Eye (tissue), 1 donor: Measurements from ENCODE around the gene ACAP1.
"Not testable (repeated sequence)": the region's sequence is repeated elsewhere in the genome, so short reads cannot be mapped to it uniquely, and the experiment has no call there.

ENCODE experiments used
- DNase-seq: peaks from one replicate; pipeline ENCODE4 v3.0.0-alpha.2; 2015

Gene ACAP1

DNA sequence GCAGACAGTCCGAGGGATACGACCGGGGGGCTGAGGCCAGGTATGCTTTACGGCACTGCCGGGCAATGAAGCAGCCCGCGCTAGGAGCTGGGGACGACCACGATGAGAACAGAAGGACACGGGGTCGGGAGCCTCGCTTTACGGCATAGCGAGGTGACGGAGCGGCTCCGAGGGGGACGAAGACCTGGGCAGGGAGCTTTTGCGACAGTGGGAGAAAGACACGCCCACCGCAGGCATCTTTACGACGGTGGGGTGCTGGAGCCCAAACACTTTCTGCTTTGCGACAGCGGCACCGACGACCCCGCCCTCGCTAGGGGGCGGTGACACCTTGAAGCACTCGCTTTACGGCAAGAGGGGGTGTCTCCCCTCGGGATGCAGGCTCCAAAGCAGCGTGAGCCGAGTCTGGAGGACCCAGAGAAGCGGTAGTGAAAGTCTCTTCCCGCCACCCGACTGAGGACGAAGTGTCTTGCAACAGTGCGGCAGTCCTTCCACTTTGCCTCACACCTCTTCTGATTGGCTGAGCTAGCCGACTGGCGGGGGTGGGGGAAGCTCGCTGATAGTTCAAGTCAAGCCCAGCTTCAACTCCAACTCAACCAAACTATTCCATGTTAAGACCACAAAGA, 6.8 kb upstream of the ACAP1 start:
- DNase-seq: peak; percentile 99

DNA sequence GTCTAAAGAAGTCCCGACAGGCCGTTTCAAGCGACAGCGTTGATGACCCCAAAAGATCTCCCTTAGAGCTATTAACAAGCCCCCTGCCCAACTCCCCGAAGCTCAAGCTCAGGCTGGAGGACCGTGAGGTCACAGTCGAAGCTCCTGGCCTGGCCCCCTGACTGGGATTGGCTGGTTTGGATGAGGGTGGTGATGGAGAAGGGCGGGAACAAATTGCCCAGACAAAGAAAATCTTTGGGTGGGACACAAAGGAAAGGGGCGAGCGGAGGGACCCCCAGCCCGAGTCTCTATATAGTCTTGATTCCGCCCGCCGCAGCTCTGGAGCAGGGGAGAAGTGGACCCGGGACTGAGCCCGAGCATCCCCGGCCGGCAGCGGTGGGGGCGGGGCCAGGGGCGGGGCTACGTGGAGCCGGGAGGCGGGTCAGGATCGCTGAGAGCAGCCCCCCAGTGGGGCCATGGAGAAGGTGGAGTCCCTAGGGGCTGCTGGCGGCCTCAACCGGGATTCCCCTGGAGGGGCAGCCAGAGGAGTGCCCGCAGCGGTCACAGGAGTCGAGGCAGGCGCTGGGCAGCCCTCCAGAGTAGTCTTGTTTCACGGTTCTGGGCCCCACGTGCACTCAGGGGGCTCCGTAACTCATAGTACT, 6.2 kb upstream of the ACAP1 start:
- peak; percentile 97 for DNase-seq

DNA sequence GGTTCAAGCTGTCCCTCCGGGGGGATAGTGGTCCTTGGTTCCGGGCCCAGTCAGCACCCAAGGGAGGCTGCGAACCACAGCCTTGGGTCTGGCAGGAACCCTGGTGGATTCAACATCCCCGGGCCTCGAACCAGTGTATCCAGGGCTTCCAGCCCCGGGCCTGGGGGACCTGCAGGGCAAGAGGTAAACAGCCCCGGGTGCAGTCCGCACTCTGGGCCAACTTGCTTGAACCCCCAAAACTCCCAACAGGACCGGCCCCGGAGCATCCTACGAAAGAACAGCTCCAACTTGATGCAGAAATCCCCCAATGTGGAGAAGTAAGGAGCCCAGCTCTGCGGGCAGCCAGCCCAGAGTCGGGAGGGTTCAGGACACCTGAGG, 5.7 kb upstream of the ACAP1 start:
- DNase-seq: no peak

DNA sequence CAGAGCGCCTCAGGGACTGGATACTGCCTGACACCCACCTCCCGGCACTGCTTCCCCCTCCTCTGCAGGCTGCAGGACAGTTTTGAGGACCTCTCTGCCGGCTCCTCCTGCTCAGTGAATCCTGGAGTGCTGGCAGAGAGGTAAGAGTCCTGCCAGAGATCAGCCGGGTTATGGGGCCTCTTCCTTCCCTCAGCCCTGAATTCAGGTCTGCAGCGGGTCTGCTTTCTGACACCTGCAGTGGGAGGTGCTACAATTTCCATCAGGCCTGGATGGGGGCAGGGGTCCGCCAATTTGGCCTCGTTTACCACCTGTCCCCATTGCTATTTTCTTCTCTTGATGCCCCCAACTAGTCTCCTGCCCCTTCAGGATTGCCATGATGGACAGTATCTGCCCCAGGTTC, 4.2 kb upstream of the ACAP1 start:
- DNase-seq: no peak

DNA sequence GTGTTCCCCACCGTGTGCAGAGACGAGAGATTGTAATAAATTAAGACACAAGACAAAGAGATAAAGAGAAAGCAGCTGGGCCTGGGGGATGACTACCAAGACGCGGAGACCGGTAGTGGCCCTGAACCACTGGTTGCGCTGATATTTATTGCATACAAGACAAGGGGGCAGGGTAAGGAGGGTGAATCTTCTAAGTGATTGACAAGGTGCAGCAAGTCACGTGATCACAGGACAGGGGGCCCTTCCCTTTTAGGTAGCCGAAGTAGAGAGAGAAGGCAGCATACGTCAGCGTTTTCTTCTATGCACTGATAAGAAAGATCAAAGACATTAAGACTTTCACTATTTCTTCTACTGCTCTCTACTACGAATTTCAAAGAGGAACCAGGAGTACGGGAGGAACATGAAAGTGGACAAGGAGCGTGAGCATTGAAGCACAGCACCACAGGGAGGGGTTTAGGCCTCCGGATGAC, 3.7 kb upstream of the ACAP1 start:
- not testable (repeated sequence) for DNase-seq

DNA sequence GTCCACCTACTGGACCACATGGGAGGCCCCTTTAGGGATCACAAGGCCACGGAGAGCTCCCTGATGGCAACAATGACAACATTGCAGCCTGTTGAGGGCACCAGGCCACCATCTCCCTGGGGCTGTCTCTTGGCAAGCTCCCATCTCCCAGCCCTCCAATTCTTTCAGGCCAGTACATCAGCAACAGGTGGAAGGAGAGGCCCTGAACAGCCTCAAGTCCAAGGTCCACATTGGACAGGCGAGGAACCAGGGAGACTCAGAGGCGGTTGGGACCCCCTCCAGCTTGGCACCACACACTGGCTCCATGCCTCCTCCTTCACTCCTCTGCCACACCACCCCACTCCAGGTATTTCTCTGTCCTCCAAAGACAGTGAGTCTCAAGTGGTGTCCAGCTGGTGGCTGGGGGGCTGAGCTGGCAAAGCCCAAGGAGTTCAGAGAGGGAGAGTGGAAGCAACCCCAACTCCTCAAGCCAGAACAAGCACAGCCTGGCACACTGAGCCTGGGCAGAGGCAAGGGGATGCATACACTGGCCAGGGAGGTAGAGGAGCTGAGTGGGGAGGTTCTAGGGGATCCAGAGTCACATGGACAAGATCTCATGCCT, 1.3 kb upstream of the ACAP1 start:
- no peak for DNase-seq

DNA sequence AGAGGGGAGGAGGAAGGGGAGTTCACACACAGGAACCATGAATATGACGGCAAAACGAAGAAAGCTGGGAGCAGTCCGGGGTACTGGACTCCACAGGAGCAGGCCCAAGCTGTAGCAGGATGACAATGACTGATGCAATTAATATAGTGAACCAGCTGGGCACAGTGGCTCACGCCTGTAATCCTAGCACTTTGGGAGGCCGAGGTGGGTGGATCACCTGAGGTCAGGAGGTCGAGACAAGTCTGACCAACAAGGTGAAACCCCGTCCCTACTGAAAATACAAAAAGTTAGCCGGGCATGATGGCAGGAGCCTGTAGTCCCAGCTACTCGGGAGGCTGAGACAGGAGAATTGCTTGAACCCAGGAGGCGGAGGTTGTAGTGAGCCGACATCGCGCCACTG, 564 bp upstream of the ACAP1 start:
- DNase-seq: not testable (repeated sequence)

DNA sequence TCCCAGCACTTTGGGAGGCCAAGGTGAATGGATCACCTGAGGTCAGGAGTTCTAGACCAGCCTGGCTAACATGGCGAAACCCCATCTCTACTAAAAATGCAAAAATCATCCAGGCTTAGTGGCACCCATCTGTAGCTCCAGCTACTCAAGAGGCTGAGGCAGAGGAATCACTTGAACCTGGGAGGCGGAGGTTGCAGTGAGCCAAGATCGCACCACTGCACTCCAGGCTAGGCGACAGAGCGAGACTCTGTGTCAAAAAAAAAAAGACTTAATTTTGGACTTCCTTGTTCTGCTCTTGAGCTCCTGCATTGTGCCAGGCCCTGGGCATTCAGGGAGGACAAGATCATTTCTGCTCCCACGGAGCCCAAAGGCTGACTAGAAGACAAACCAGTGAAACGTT, 1.3 kb downstream of the ACAP1 start:
- not testable (repeated sequence) for DNase-seq

DNA sequence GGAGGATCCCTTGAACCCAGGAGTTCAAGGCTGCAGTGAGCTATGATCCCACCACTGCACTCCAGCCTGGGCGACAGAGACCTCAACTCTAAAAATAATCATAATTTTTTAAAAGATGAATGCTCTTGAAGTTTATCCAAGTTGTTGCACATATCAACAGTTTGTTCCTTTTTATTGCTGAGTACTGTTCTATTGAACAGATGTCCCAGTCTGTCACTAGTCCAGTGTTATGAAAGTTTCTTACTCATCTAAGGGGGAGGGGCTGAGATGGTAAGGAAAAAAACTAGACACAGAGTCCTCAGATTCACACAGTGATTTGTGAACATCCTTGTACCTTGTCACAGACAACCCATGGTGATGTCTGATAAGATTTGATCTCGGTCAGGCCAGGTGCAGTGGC, 3.9 kb downstream of the ACAP1 start:
- no peak for DNase-seq

DNA sequence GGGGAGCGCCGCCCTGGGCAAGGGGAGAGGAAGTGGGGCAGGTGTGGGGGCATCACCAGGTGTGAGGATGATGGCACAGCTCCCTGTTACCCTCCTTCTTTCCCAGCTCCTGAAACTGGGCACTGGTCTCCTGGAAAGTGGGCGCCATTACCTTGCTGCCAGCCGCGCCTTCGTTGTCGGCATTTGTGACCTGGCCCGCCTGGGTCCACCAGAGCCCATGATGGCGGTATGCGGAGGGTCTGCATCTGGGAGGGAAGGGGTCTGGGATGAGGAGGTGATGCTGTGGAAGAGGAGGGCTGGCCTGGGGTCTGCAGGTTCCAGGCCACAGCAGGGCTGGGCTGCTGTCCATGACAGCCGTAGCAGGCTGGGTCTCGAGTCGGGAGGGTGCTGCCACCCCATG, 5.5 kb downstream of the ACAP1 start:
- no peak for DNase-seq

DNA sequence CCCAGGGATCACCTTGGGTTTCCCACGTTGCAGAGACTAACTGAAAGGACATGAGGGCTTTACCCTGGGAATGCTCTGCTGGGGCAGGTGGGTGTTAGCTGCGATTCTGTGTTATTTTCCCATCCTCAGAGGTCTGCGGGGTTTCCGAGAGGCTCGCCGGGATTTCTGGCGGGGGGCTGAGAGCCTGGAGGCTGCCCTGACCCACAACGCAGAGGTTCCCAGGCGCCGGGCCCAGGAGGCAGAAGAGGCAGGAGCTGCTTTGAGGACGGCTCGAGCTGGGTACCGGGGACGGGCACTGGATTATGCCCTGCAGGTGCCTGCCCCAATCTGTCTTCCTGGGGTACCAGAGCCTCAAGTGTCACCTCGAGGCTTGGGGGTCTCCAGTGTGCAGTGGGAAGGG, 6.9 kb downstream of the ACAP1 start:
- no peak for DNase-seq

DNA sequence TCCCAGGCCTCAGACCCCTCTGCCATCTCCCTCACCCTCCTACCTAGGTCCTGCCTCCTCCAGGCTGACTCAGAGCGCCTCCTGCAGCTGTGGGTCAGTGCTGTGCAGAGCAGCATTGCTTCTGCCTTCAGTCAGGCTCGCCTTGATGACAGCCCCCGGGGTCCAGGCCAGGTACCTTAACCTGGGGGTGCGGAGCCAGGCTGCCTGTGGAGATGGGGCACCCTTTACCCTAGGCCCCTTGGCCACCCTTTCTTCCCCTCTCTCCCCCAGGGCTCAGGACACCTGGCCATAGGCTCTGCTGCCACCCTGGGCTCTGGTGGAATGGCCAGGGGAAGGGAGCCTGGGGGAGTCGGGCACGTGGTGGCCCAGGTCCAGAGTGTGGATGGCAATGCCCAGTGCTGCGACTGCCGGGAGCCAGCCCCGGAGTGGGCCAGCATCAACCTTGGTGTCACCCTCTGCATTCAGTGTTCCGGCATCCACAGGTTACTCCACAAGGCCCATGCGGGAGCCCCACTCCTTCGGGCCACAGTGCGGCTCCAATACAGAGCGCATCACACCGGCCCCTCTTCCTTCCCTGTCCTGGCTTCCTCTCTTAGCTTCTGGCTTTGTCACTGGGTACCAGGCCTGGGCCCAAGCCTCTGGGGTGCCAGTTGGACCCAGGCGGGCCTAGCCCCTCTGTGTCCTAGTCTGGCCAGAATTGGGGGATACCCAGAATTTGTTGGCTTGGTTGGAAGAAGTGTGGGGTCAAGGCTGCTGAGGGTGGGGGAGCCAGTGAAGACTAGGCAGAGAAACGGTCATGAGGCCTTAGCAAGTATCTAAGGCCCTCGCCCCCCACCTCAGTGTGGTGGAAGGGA, 10.7 kb downstream of the ACAP1 start:
- DNase-seq: no peak

DNA sequence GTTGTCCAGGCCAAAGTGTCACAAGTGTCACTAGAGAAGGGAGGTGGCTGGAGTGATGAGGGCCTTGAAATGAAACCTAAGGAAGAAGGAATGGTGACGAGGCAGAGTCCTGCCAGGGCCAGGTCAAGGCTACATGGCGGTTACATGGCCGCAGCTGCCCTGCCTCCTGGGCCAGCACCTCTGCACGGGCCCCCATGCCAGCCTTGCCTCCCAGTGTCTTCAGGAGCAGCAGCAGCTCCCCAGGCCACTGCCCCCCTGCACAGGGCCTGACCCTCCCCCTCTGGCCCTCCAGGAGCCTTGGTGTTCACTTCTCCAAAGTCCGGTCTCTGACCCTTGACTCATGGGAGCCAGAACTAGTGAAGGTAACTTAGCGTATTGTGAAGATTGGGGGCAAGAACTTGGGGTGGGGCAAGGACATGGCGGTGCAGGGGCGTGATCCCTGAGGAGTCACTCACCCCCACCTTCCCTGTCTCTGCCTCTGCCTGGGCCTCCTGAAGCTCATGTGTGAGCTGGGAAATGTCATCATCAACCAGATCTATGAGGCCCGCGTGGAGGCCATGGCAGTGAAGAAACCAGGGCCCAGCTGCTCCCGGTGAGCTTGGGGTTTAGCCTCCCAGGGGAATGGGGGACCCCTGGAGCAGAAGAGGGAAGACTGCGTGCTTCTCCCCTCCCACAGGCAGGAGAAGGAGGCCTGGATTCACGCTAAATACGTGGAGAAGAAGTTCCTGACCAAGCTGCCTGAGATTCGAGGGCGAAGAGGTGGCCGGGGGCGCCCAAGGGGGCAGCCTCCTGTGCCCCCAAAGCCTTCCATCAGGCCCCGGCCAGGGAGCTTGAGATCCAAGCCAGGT, 11.5 kb downstream of the ACAP1 start:
- no peak for DNase-seq

DNA sequence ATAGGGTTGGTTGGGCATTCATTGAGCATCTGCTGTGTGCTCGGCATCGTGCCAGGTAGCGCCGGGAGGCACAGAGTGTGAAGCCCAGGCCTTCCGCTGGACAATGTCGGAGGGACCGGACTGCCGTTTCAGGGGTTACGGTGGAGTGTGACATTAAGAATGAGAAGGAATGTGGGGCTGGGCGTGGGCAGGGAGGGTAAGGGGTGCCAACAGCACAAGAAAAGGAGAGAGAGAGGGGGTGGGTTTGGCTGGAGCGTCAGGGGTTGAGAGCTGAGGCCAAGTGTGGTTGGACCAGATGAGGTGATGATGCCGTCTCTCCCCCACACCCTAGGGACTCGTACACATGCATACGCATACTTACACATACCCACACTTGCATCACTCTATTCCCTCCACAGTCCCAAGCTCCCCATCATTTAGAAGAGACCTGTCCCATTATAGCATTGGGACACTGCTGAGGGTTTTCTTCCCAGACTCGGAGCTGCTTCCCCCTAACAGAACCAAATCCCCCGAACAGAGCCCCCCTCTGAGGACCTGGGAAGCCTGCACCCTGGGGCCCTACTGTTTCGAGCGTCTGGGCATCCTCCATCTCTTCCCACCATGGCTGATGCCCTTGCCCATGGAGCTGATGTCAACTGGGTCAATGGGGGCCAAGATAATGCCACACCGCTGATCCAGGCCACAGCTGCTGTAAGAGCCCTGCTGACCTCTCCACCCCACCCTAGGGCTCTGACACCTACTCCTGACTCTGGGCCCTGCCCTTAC, 12.3 kb downstream of the ACAP1 start:
- no peak for DNase-seq

DNA sequence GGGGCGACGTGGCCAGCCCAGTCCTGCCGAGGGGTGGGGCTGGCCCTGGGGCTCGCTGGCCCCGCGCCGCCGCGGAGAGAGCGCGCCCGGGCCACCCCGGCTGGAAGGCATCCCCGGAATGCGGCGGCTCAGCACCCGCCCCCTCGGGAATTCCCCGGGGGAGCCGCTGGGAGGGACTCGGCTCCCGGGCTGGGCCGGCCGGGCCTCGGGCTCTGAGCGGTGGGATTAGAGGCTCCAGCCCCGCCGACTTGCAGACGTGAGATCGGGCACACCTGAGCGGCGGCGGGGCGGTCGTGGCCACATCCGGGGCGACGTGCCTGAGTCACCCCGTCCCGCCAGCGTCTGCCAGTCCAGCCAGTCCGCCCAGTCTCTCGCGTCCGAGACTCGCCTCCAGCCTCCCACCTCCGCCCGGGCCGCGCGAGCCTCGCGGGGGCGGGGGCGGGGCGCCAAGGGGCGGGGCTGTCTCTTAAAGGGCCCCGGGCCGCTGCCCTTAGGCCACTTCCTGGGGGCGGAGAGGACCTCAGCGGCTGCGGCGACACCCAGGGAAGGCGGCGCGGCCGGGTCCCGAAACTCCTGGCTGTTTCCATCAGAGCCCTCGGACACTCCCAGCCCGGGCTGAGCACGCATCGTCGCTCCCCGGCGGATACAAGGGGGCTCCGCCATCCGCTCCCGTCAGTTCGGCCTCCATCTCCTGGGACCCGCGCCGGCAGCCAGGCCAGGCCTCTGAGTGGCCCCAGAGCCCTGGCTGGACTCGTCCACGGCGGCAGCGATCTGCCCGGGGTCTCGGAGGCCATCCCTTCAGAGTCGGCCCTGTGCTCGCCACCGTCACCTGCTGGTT, 15.6 kb downstream of the ACAP1 start, which contains the start of gene KCTD11:
KCTD11 (plus strand) TSS at position 498 of the 838 bp plus-strand sequence.
- DNase-seq: peak; percentile 94

DNA sequence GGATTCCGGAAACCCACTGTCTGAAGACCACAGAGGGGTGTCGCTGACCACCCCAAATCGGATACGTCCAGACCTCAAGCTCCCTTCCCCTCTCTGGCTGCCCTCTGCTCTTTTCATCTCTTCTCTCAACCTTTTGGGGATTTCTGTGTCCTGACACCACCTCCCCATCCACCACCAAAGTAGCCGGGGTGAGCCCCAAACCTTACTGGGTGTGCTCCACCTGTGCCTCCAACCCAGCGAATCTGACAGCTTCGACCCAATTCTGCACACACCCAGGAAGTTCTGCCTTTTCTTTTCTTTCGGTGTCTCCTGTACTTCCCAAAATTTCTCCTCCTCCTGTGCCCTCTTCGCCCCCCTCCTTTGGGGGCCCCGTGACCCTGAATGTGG, 16.2 kb downstream of the ACAP1 start:
- no peak for DNase-seq

DNA sequence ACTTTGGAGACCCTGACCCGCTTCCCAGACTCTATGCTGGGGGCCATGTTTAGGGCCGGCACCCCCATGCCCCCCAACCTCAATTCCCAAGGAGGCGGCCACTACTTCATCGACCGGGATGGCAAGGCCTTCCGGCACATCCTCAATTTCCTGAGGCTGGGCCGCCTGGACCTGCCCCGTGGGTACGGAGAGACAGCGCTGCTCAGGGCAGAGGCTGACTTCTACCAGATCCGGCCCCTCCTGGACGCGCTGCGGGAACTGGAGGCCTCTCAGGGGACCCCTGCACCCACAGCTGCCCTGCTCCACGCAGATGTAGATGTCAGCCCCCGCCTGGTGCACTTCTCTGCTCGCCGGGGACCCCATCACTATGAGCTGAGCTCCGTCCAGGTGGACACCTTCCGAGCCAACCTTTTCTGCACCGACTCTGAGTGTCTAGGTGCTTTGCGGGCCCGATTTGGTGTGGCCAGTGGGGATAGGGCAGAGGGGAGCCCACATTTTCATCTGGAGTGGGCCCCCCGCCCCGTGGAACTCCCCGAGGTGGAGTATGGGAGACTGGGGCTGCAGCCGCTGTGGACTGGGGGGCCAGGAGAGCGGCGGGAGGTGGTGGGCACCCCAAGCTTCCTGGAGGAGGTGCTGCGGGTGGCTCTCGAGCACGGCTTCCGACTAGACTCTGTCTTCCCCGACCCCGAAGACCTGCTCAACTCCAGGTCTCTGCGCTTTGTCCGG, 16.7 kb downstream of the ACAP1 start:
- DNase-seq: no peak

DNA sequence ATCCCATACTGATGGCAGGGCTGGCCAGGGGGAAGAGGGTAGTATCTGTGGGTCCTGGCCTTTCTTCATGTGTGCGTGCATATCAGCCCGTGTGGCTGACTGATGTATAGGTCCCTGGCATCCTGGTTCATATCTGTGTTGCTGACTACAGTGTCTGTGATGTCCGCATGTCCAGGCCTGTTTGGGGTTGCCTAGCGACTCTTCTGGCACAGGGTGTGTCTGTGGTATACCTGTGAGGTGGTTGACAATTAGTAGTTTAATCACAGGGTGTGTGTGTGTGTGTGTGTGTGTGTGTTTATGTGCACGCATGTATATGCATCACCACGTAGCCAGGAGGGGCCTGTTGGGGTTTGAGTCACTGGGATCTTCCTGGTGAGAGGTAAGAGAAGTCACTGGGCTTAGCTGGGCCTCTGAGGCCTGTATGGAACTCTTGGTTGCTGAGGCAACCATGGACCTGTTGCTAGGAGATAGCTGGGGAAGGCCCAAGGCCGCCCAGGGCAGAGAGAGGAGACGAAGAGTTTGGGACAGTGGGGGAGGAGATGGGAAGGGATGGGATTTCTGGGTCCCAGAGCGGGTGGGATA, 18.0 kb downstream of the ACAP1 start:
- peak; percentile 55 for DNase-seq

DNA sequence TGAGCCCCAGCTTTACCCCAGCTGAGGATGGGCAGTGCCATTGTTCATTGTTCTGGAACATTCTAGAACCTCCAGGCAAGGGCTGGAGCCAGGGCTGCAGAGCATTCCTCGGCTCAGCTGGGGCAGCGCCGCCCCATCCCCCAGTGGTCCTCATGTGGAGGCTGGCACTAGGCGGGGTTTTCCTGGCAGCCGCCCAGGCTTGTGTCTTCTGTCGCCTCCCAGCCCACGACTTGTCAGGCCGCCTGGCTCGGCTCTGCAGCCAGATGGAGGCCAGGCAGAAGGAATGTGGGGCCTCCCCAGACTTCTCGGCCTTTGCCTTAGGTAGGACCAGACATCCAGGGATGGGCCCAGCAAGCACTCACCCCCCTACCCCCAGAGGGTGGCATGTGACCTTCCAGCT, 18.7 kb downstream of the ACAP1 start, which contains the start of gene TMEM95:
TMEM95 (plus strand) TSS at position 104 of the 400 bp plus-strand sequence; CDS start at position 153, 49 bp downstream.
- DNase-seq: peak; percentile 39
